Testis (tissue), 2 donors: Measurements from ENCODE around the gene FAM50B.

Source experiments
- POLR2A ChIP-seq: fragments of 450-650 bp; IDR thresholded peaks from one replicate; pipeline ENCODE4 v1.6.1; 2017; ENCODE audit warnings: antibody characterized with exemption, mild to moderate bottlenecking, moderate library complexity
- TF ChIP-seq, protein P1 (sequence below), 3 experiments: fragments of 450-650 bp in 2 of 3; fragments of 200-600 bp in 1 of 3; sonication (generic) in 1 of 3; IDR thresholded peaks; one replicate each; pipeline ENCODE4 v1.5.1; 2016 to 2019; ENCODE audit warnings: antibody characterized with exemption in 3 of 3, mild to moderate bottlenecking in 2 of 3, moderate library complexity in 1 of 3

DNA sequence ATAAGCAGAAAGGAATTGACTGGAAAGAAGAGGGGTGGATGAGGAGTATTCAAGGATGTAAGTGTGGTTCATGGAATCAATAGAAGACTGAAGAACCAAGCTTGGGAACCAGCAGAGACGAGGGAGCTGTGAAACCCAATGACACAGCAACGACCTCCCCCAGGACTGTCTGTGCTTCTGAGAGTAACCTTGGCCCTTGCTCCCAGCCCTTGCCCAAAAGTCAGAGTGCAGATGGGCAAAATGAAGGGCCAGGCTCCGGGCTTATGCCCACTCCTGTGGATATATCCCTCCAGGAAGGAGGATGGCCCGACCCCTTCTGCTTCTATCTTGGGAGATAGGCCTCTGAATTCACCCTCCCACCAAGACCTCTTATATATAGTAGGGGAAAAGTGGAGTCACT lies 24.9 kb downstream of the FAM50B start:
- TF ChIP-seq, protein P1, sequence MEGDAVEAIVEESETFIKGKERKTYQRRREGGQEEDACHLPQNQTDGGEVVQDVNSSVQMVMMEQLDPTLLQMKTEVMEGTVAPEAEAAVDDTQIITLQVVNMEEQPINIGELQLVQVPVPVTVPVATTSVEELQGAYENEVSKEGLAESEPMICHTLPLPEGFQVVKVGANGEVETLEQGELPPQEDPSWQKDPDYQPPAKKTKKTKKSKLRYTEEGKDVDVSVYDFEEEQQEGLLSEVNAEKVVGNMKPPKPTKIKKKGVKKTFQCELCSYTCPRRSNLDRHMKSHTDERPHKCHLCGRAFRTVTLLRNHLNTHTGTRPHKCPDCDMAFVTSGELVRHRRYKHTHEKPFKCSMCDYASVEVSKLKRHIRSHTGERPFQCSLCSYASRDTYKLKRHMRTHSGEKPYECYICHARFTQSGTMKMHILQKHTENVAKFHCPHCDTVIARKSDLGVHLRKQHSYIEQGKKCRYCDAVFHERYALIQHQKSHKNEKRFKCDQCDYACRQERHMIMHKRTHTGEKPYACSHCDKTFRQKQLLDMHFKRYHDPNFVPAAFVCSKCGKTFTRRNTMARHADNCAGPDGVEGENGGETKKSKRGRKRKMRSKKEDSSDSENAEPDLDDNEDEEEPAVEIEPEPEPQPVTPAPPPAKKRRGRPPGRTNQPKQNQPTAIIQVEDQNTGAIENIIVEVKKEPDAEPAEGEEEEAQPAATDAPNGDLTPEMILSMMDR (IDR thresholded peaks at IDR 0.05): no peak
- TF ChIP-seq POLR2A: no peak
